NT2/D1 (cell line): ENCODE data around the gene CHP2.

Experiments used
- SUZ12 ChIP-seq: IDR thresholded peaks from 2 replicates; pipeline ENCODE4 v1.6.1; 2011; ENCODE audit not compliant: insufficient read length, insufficient read depth; ENCODE audit errors: extremely low read depth
- YY1 ChIP-seq: IDR thresholded peaks from 2 replicates; pipeline ENCODE4 v1.6.1; 2011; ENCODE audit not compliant: insufficient read length, insufficient read depth
- ZNF274 ChIP-seq: IDR thresholded peaks from 2 replicates; pipeline ENCODE4 v1.6.1; 2011; ENCODE audit warnings: mild to moderate bottlenecking, low read depth, low read length

DNA sequence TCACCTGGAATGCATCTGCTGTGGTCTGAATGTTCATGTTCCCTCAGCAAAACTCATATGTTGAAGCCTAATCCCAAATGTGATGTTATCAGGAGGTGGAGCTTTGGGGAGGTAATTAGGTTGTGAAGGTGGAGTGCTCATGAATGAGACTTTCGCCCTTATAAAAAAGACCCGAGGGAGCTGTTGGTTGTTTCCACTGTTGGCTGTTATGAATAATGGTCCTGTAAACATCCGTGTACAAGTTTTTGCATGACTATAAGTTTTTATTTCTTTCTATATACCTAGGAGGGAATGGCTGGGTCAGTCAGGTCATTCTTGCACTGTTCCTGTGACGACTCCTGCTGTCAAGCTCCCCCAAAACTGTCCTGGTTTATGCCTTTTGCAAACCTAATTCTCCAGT lies 9.6 kb upstream of the CHP2 start:
- TF ChIP-seq ZNF274 (no peak), SUZ12 (no peak), YY1 (no peak)
